ENCODE results near the gene PGGHG. TPM values are rescaled to one million over a fixed set of nuclear protein-coding genes. Genes with fewer than 3 reads are reported as not detected.
A peak's percentile ranks its signal among the peaks of the same experiment; 100 is the strongest.

The PGGHG gene
- total and polyA plus RNA-seq, 2 of the 13 experiments (the other 11 are each of a cell fraction or from before 2014, with no cell fraction given), result 5.9 to 14.8 TPM

GRCh38 chr11:326842-327580 is 38.1 kb downstream of the PGGHG start (continued):
- TF ChIP-seq UBTF (CRISPR knock-in tag; IDR thresholded peaks at IDR 0.05), result peak; percentile 17; the same call in 1 of the 2 replicates
- no peak for TF ChIP-seq TBP (CRISPR knock-in tag; IDR thresholded peaks at IDR 0.05)
- no peak for TF ChIP-seq ZBTB42 (CRISPR knock-in tag; IDR thresholded peaks at IDR 0.05)
- no peak for TF ChIP-seq AKNA (CRISPR knock-in tag; IDR thresholded peaks at IDR 0.05; ENCODE audit: borderline replicate concordance)
- TF ChIP-seq ASH2L (IDR thresholded peaks at IDR 0.05; ENCODE audit: insufficient read length, low read depth, low read length), result peak; percentile 29
- TF ChIP-seq ARNT (IDR thresholded peaks at IDR 0.05), result no peak
- TF ChIP-seq ZNF572 (CRISPR knock-in tag; IDR thresholded peaks at IDR 0.05), result no peak
- no peak for TF ChIP-seq IRF9 (CRISPR knock-in tag; IDR thresholded peaks at IDR 0.05; ENCODE audit: borderline replicate concordance)
- TF ChIP-seq KDM5B (CRISPR knock-in tag; IDR thresholded peaks at IDR 0.05; ENCODE audit: borderline replicate concordance), result no peak
- 0 out of 2 replicates have a peak, but pooled peaks have one; percentile 13 for TF ChIP-seq ZNF747 (CRISPR knock-in tag; IDR thresholded peaks at IDR 0.05; ENCODE audit: borderline replicate concordance)
- TF ChIP-seq POLR2G (IDR thresholded peaks at IDR 0.05; ENCODE audit: low read depth, low read length), result peak; percentile 52
- no peak for TF ChIP-seq BRF2 (CRISPR knock-in tag; IDR thresholded peaks at IDR 0.05)
- no peak for TF ChIP-seq SRF (IDR thresholded peaks at IDR 0.05; ENCODE audit: low read depth, low read length)
- peak; percentile 52; the same call in 1 of the 2 replicates for TF ChIP-seq SMAD9 (CRISPR knock-in tag; IDR thresholded peaks at IDR 0.05)
- no peak for TF ChIP-seq NFYC (CRISPR knock-in tag; IDR thresholded peaks at IDR 0.05)
